Hepatocyte (in vitro differentiated cells): ENCODE measurements around the gene INTS11.

Source experiments
- EZH2 ChIP-seq: fragments of 200-600 bp; sonication (generic); IDR thresholded peaks from 2 replicates; pipeline ENCODE4 v1.6.1; 2016; ENCODE audit warnings: antibody characterized with exemption, mild to moderate bottlenecking, borderline replicate concordance
- EZH2phosphoT487 ChIP-seq: fragments of 200-600 bp; sonication (generic); IDR thresholded peaks from one replicate; pipeline ENCODE4 v1.6.1; 2018; ENCODE audit warnings: antibody characterized with exemption, mild to moderate bottlenecking, low read depth, moderate library complexity; ENCODE audit not compliant: unreplicated experiment, severe bottlenecking
- TF ChIP-seq, protein P1 (sequence below): fragments of 200-600 bp; sonication (generic); IDR thresholded peaks from 2 replicates; pipeline ENCODE4 v1.5.1; 2016; ENCODE audit warnings: antibody characterized with exemption, mild to moderate bottlenecking; ENCODE audit not compliant: poor library complexity

DNA sequence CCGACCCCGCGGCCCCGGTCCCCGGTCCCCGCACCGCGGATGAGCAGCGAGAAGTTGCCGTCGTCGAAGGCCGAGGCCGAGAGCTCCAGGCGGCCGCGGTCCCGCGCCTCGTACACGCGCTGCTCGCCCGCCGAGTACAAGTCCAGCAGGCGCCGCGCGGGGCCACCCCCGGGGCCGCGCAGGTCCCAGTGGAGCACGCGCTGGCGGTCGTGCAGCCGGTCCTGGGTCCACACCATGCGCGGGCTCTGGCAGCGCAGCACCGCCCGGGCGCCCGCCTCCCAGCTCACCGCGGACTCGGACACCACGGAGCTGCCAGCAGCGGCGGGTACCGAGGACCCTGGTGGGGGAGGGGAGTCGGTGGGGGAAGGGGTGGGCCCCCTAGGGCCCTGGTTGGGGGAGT lies 31.0 kb upstream of the INTS11 start:
- TF ChIP-seq, protein P1, sequence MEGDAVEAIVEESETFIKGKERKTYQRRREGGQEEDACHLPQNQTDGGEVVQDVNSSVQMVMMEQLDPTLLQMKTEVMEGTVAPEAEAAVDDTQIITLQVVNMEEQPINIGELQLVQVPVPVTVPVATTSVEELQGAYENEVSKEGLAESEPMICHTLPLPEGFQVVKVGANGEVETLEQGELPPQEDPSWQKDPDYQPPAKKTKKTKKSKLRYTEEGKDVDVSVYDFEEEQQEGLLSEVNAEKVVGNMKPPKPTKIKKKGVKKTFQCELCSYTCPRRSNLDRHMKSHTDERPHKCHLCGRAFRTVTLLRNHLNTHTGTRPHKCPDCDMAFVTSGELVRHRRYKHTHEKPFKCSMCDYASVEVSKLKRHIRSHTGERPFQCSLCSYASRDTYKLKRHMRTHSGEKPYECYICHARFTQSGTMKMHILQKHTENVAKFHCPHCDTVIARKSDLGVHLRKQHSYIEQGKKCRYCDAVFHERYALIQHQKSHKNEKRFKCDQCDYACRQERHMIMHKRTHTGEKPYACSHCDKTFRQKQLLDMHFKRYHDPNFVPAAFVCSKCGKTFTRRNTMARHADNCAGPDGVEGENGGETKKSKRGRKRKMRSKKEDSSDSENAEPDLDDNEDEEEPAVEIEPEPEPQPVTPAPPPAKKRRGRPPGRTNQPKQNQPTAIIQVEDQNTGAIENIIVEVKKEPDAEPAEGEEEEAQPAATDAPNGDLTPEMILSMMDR, result no peak
- TF ChIP-seq EZH2phosphoT487 (no peak), EZH2 (no peak)
